HG03439 (cell line): ENCODE measurements around the gene C1QTNF6.

ENCODE experiments used
- ATAC-seq: cut with Tn5 transposase; IDR thresholded peaks from one replicate; pipeline ENCODE4 v1.9.1; 2021; ENCODE audit warnings: mild to moderate bottlenecking, moderate library complexity; ENCODE audit not compliant: unreplicated experiment

Gene C1QTNF6

GRCh38 chr22:37193629-37194191 is 5.7 kb upstream of the C1QTNF6 start:
- ATAC-seq, result no peak

- ATAC-seq, result no peak
Observed at GRCh38 chr22:37192741-37193140, 4.7 kb upstream of the C1QTNF6 start.

- no peak for ATAC-seq
Observed at GRCh38 chr22:37192204-37192603, 4.2 kb upstream of the C1QTNF6 start.

- no peak for ATAC-seq
Observed at GRCh38 chr22:37190262-37190780, 2.3 kb upstream of the C1QTNF6 start.

GRCh38 chr22:37188901-37189466 is 937 bp upstream of the C1QTNF6 start:
- ATAC-seq, result no peak

GRCh38 chr22:37187552-37187890 is 526 bp downstream of the C1QTNF6 start:
- ATAC-seq, result no peak

GRCh38 chr22:37186997-37187522 is 987 bp downstream of the C1QTNF6 start:
- ATAC-seq, result no peak

- ATAC-seq, result no peak
Observed at GRCh38 chr22:37186228-37186996, 1.6 kb downstream of the C1QTNF6 start.

GRCh38 chr22:37185646-37186227 is 2.3 kb downstream of the C1QTNF6 start:
- ATAC-seq, result no peak

- ATAC-seq, result no peak
Observed at GRCh38 chr22:37184816-37185541, 3.1 kb downstream of the C1QTNF6 start.

- ATAC-seq, result no peak
Observed at GRCh38 chr22:37184380-37184755, 3.7 kb downstream of the C1QTNF6 start.

- ATAC-seq, result no peak
Observed at GRCh38 chr22:37183432-37184379, 4.3 kb downstream of the C1QTNF6 start.

GRCh38 chr22:37182949-37183245 is 5.2 kb downstream of the C1QTNF6 start:
- ATAC-seq, result no peak

- no peak for ATAC-seq
Observed at GRCh38 chr22:37182101-37182948, 5.7 kb downstream of the C1QTNF6 start.

GRCh38 chr22:37181681-37182080 is 6.4 kb downstream of the C1QTNF6 start:
- no peak for ATAC-seq

GRCh38 chr22:37180531-37181231 is 7.4 kb downstream of the C1QTNF6 start:
- ATAC-seq, result no peak

- no peak for ATAC-seq
Observed at GRCh38 chr22:37179622-37180420, 8.2 kb downstream of the C1QTNF6 start.

GRCh38 chr22:37179126-37179470 is 8.9 kb downstream of the C1QTNF6 start:
- no peak for ATAC-seq
